IMR-90 (cell line): ENCODE results near the gene ZDHHC3. TPM values are rescaled to one million over a fixed set of nuclear protein-coding genes. Genes with fewer than 3 reads are reported as not detected.
A peak's percentile ranks its signal among the peaks of the same experiment; 100 is the strongest.

Source experiments
- ATAC-seq: fragments of 200-7000 bp; cut with Tn5 transposase; 2 replicates; pipeline ENCODE4 v1.9.1; 2020; ENCODE audit warnings: low read depth, mild to moderate bottlenecking, moderate library complexity
- BruUV-seq: library from RNA; stranded (reverse); fragments of 400-500 nt; replicated peaks from 2 replicates; lab custom pipeline; 2021; lab: Mats Ljungman, UMichigan
- CTCF ChIA-PET: fragments of 300-600 bp; formaldehyde crosslinking; extraction: SDS; loops from one replicate; lab custom pipeline; 2021; ENCODE audit warnings: antibody characterized with exemption; lab: Yijun Ruan, JAX
- POLR2A ChIA-PET: fragments of 300-600 bp; sonication (Branson Sonifier 250); formaldehyde crosslinking; loops from one replicate; lab custom pipeline; 2022; ENCODE audit warnings: antibody characterized with exemption; ENCODE audit not compliant: unreplicated experiment; lab: Charles Lee
- DNase-seq: peaks from one replicate; pipeline ENCODE4 v3.0.0; 2013
- H2AFZ ChIP-seq: replicated peaks from 2 replicates; pipeline ENCODE3; 2013; ENCODE audit warnings: low read length, mild to moderate bottlenecking; ENCODE audit not compliant: poor library complexity
- H2AK5ac ChIP-seq: 2 replicates; pipeline ENCODE4 v1.6.1; 2013; ENCODE audit warnings: low read depth, low read length, inconsistent platforms
- H2AK9ac ChIP-seq: replicated peaks from 2 replicates; pipeline ENCODE3; 2013; ENCODE audit warnings: mild to moderate bottlenecking, low read depth, low read length, moderate library complexity; ENCODE audit not compliant: poor library complexity
- H2BK120ac ChIP-seq: 2 replicates; pipeline ENCODE4 v1.6.1; 2013; ENCODE audit warnings: low read depth, low read length, inconsistent platforms
- H2BK15ac ChIP-seq: 3 replicates; pipeline ENCODE4 v1.6.1; 2013; ENCODE audit warnings: low read depth, low read length, inconsistent platforms
- H2BK20ac ChIP-seq: 2 replicates; pipeline ENCODE4 v1.6.1; 2013; ENCODE audit warnings: low read depth, mild to moderate bottlenecking, inconsistent platforms, low read length, moderate library complexity
- H2BK5ac ChIP-seq: 2 replicates; pipeline ENCODE4 v1.6.1; 2013; ENCODE audit warnings: mild to moderate bottlenecking, low read depth, low read length, inconsistent platforms; ENCODE audit not compliant: poor library complexity, severe bottlenecking
- H3K14ac ChIP-seq: replicated peaks from 2 replicates; pipeline ENCODE4 v1.6.1; 2013; ENCODE audit warnings: low read depth, low read length, inconsistent platforms
- H3K18ac ChIP-seq: 2 replicates; pipeline ENCODE4 v1.6.1; 2013; ENCODE audit warnings: low read depth, low read length, control low read depth
- H3K23ac ChIP-seq: 2 replicates; pipeline ENCODE4 v1.6.1; 2013; ENCODE audit warnings: low read depth, low read length, inconsistent platforms
- H3K27ac ChIP-seq: 2 replicates; pipeline ENCODE4 v1.5.1; 2013; ENCODE audit warnings: mild to moderate bottlenecking, control low read depth, low read length; ENCODE audit not compliant: insufficient read depth
- H3K27me3 ChIP-seq: 2 replicates; pipeline ENCODE4 v1.6.1; 2013; ENCODE audit warnings: low read length; ENCODE audit not compliant: control insufficient read depth, insufficient read depth
- H3K36me3 ChIP-seq: 2 replicates; pipeline ENCODE4 v1.6.1; 2013; ENCODE audit warnings: low read length, mixed read lengths; ENCODE audit not compliant: control insufficient read depth, insufficient read depth
- H3K4ac ChIP-seq: 2 replicates; pipeline ENCODE4 v1.6.1; 2013; ENCODE audit warnings: low read depth, low read length, inconsistent platforms
- H3K4me1 ChIP-seq: 2 replicates; pipeline ENCODE4 v1.6.1; 2013; ENCODE audit warnings: low read length, mixed read lengths; ENCODE audit not compliant: control insufficient read depth, insufficient read depth
- H3K4me2 ChIP-seq: 2 replicates; pipeline ENCODE4 v1.6.1; 2013; ENCODE audit warnings: low read depth, mild to moderate bottlenecking, control low read depth, low read length, moderate library complexity
- H3K4me3 ChIP-seq: 2 replicates; pipeline ENCODE4 v1.5.1; 2013; ENCODE audit warnings: low read depth, mild to moderate bottlenecking, control low read depth, low read length, moderate library complexity; ENCODE audit not compliant: insufficient read depth
- H3K56ac ChIP-seq: 2 replicates; pipeline ENCODE4 v1.6.1; 2013; ENCODE audit warnings: low read length, inconsistent platforms; ENCODE audit not compliant: insufficient read depth; ENCODE audit errors: extremely low read depth
- H3K79me1 ChIP-seq, 2 experiments: 2 replicates each; pipeline ENCODE4 v1.6.1; 2013; ENCODE audit warnings: low read length in 2 of 2, inconsistent platforms in 1 of 2, low read depth in 1 of 2
- H3K9ac ChIP-seq: 2 replicates; pipeline ENCODE4 v1.6.1; 2013; ENCODE audit warnings: low read depth, low read length, control low read depth
- H3K9me1 ChIP-seq: 2 replicates; pipeline ENCODE4 v1.6.1; 2013; ENCODE audit warnings: low read length, inconsistent platforms; ENCODE audit not compliant: insufficient read depth
- H3K9me3 ChIP-seq: 2 replicates; pipeline ENCODE4 v1.6.1; 2013; ENCODE audit warnings: low read length; ENCODE audit not compliant: control insufficient read depth, insufficient read depth
- H4K20me1 ChIP-seq: 2 replicates; pipeline ENCODE4 v1.6.1; 2013; ENCODE audit warnings: low read length, inconsistent platforms; ENCODE audit not compliant: insufficient read depth
- H4K5ac ChIP-seq: 2 replicates; pipeline ENCODE4 v1.6.1; 2013; ENCODE audit warnings: mild to moderate bottlenecking, low read depth, low read length, control low read depth
- H4K8ac ChIP-seq, 2 experiments: 2 replicates each; pipeline ENCODE4 v1.6.1; 2013; ENCODE audit warnings: low read depth in 2 of 2, low read length in 2 of 2, control low read depth in 1 of 2, inconsistent platforms in 1 of 2
- H4K91ac ChIP-seq: 2 replicates; pipeline ENCODE4 v1.6.1; 2013; ENCODE audit warnings: low read depth, low read length, inconsistent platforms; ENCODE audit not compliant: insufficient read depth
- BHLHE40 ChIP-seq: fragments of 150-350 bp; IDR thresholded peaks from 2 replicates; pipeline ENCODE4 v1.6.1; 2016; ENCODE audit warnings: mild to moderate bottlenecking, low read depth, low read length
- MXI1 ChIP-seq: IDR thresholded peaks from 2 replicates; pipeline ENCODE4 v1.6.1; 2012; ENCODE audit warnings: low read depth, mild to moderate bottlenecking, low read length, moderate library complexity, borderline replicate concordance
- NFE2L2 ChIP-seq: fragments of 150-350 bp; IDR thresholded peaks from 2 replicates; pipeline ENCODE4 v1.6.1; 2016; ENCODE audit warnings: low read depth, mild to moderate bottlenecking, low read length
- RAD21 ChIP-seq: IDR thresholded peaks from 2 replicates; pipeline ENCODE4 v1.6.1; 2012; ENCODE audit warnings: low read length, improper control_type of control experiment
- WGBS, 2 experiments: methylation state at CpG; one replicate each; pipeline versions ENCODE4 v1.1.5 to v1.1.7; 2013; ENCODE audit warnings: missing lambda C conversion rate in 2 of 2; ENCODE audit not compliant: insufficient read length in 1 of 2; ENCODE audit errors: extremely low coverage in 2 of 2; 5-methylcytosine and 5-hydroxymethylcytosine counted together
- dilution Hi-C: fragments of 300-500 bp; cut with HindIII; formaldehyde crosslinking; loops from one replicate; pipeline ENCODE4 v1.14.3; 2018; ENCODE audit warnings: low sequenced_read_pairs; ENCODE audit not compliant: unreplicated experiment
- in situ Hi-C: fragments of 300-500 bp; cut with MboI; formaldehyde crosslinking; loops from 3 replicates; pipeline ENCODE4 v1.14.3; 2019; ENCODE audit warnings: low sequenced_read_pairs, inconsistent platforms, mixed read lengths
- intact Hi-C: fragments of 100-400 bp; cut with micrococcal nuclease; formaldehyde crosslinking; loops from 2 replicates; pipeline ENCODE4 v1.10.0; 2022
- polyA plus RNA-seq, 3 experiments: library from polyadenylated mRNA; depleted of rRNA; stranded (reverse); fragments of >200 nt; gene quantifications; 2 replicates each; pipeline ENCODE4 v1.2.3, GENCODE V29; 2012; ENCODE audit warnings: low replicate concordance in 1 of 3
- total RNA-seq: library from RNA; depleted of rRNA; stranded (reverse); fragments of >200 nt; gene quantifications from 2 replicates; pipeline ENCODE4 v1.2.3, GENCODE V29; 2012
- TF ChIP-seq, protein P1 (sequence below): conservative IDR thresholded peaks from 2 replicates; pipeline ENCODE4 v1.5.1; 2012; ENCODE audit warnings: mild to moderate bottlenecking, low read depth, low read length, improper control_type of control experiment
- TF ChIP-seq, protein P2 (sequence below): fragments of 150-350 bp; IDR thresholded peaks from 2 replicates; pipeline ENCODE4 v1.6.1; 2017; ENCODE audit warnings: mild to moderate bottlenecking, antibody characterized with exemption, low read length, low read depth

ZDHHC3 gene
- total and polyA plus RNA-seq, 2 of the 4 experiments (the other 2 are of a cell fraction): 57.7 to 59.6 TPM

DNA sequence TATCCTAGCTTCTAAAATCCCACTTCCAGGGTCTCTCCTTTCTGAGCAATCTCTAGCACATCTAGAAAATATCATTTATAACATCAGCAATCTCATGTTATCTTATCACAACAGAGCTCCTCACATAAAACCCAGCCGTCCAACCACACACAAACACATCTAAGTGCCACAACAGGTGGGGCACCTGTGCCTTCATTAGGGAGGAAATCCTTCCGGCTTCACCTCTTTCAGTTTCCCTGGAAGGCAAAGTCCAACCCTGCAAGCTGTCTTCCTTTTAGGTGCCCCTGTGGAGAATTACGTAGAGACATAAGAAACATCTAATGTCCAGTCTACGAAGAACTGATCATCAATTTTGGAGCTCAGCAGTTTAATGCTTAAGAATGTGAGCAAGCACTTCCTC lies 1.6 kb downstream of the ZDHHC3 start:
- Histone ChIP-seq H4K5ac (no peak overlapping the region), H3K18ac (no peak overlapping the region), H3K4me2 (peak overlapping the region; percentile 71; the same call in 1 of the 2 replicates), H2AK5ac (peak overlapping the region; percentile 59; the same call in 1 of the 2 replicates), H3K4me3 (no peak overlapping the region; the same call in 1 of the 2 replicates), H3K14ac (no peak overlapping the region; the same call in 1 of the 2 replicates), H3K9me3 (no peaks in the 10 kb centered on the region), H4K8ac (no peak overlapping the region), H3K23ac (peak overlapping the region; percentile 17; the same call in 1 of the 2 replicates), H3K27ac (no peak overlapping the region), H3K56ac (no peak overlapping the region), H2BK20ac (no peak overlapping the region), H3K79me1 (peaks cover 49 to 87% of the 10 kb centered on the region in 2 experiments), H3K27me3 (no peaks in the 10 kb centered on the region), H2BK120ac (no peak overlapping the region), H2BK5ac (no peak overlapping the region), H3K36me3 (no peaks in the 10 kb centered on the region), H3K9ac (0 out of 2 replicates have a peak overlapping the region, but pooled peaks have one; percentile 52), H3K4ac (no peak overlapping the region), H4K20me1 (peaks cover 15% of the 10 kb centered on the region; the same call in 1 of the 2 replicates), H2AFZ (no peak overlapping the region), H3K4me1 (peaks cover 7% of the 10 kb centered on the region), H3K9me1 (peaks cover 4% of the 10 kb centered on the region), H2AK9ac (no peak overlapping the region), H2BK15ac (no peak overlapping the region), H4K91ac (no peak overlapping the region)
- no peak for ATAC-seq
- in situ Hi-C loops (no loop called here), dilution Hi-C loops (no loop called here), intact Hi-C loops (no loop called here)
- 70% methylated on average over 3 of the region's 4 CpGs; no CpG with 5 or more reads in 1 of the 2 experiments for WGBS, 2 experiments
- ChIA-PET CTCF (interaction anchor here (0.9 kb wide), 1 partner anchor 10 kb away, joined by 3 read pairs; no protein-coding TSS in a partner anchor), POLR2A (no interaction called here)
- DNase-seq: no peak
- TF ChIP-seq NFE2L2: no peak
- TF ChIP-seq, protein P1, sequence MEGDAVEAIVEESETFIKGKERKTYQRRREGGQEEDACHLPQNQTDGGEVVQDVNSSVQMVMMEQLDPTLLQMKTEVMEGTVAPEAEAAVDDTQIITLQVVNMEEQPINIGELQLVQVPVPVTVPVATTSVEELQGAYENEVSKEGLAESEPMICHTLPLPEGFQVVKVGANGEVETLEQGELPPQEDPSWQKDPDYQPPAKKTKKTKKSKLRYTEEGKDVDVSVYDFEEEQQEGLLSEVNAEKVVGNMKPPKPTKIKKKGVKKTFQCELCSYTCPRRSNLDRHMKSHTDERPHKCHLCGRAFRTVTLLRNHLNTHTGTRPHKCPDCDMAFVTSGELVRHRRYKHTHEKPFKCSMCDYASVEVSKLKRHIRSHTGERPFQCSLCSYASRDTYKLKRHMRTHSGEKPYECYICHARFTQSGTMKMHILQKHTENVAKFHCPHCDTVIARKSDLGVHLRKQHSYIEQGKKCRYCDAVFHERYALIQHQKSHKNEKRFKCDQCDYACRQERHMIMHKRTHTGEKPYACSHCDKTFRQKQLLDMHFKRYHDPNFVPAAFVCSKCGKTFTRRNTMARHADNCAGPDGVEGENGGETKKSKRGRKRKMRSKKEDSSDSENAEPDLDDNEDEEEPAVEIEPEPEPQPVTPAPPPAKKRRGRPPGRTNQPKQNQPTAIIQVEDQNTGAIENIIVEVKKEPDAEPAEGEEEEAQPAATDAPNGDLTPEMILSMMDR: no peak
- TF ChIP-seq RAD21: no peak
- no peak for TF ChIP-seq MXI1
- TF ChIP-seq, protein P2, sequence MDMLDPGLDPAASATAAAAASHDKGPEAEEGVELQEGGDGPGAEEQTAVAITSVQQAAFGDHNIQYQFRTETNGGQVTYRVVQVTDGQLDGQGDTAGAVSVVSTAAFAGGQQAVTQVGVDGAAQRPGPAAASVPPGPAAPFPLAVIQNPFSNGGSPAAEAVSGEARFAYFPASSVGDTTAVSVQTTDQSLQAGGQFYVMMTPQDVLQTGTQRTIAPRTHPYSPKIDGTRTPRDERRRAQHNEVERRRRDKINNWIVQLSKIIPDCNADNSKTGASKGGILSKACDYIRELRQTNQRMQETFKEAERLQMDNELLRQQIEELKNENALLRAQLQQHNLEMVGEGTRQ: no peak
- no peak for TF ChIP-seq BHLHE40
- no TSS peak for BruUV-seq
